ENCODE results near the gene USP6NL. TPM values are rescaled to one million over a fixed set of nuclear protein-coding genes. Genes with fewer than 3 reads are reported as not detected.

Gene USP6NL
- total RNA-seq, 1 experiment from 2014 or later: 13.0 TPM

GRCh38 chr10:11441151-11441535, 170.3 kb downstream of the USP6NL start:
- H3K4me1 ChIP-seq (ENCODE audit: insufficient read depth, low read length): no peaks in the 10 kb centered on the region
- no peak overlapping the region for H3K27ac ChIP-seq (ENCODE audit: low read length)
- intact Hi-C loops (cut with micrococcal nuclease): no loop called here
- H2AFZ ChIP-seq (ENCODE audit: low read length): no peak overlapping the region
- H3K9me2 ChIP-seq (replicated peaks; ENCODE audit: low read length): no peaks in the 10 kb centered on the region
- ChIA-PET POLR2A (ENCODE audit: unreplicated experiment) (no interaction called here), CTCF (no interaction called here)
- H3K36me3 ChIP-seq (ENCODE audit: low read depth, low read length): no peaks in the 10 kb centered on the region
- no peak overlapping the region for H3K9ac ChIP-seq (ENCODE audit: low read length)
- no TSS peak for BruUV-seq (replicated peaks)
- ATAC-seq (no peak), DNase-seq (no peak)
- no peaks in the 10 kb centered on the region for H4K20me1 ChIP-seq (ENCODE audit: low read length)
- H3K27me3 ChIP-seq (ENCODE audit: low read length): peaks cover 30% of the 10 kb centered on the region
- H3K4me3 ChIP-seq (ENCODE audit: low read length): no peak overlapping the region
- no peaks in the 10 kb centered on the region for H3K79me2 ChIP-seq (ENCODE audit: low read length)
- TF ChIP-seq EZH2phosphoT487 (IDR thresholded peaks at IDR 0.05; ENCODE audit: borderline replicate concordance, low read length): no peak
- TF ChIP-seq EZH2 (IDR thresholded peaks at IDR 0.05; ENCODE audit: low read length, unreplicated experiment): no peak
- TF ChIP-seq CTCF (conservative IDR thresholded peaks at IDR 0.05; ENCODE audit: low read depth, low read length): no peak
- no peaks in the 10 kb centered on the region for H3K9me3 ChIP-seq (ENCODE audit: low read length)
- no peak overlapping the region for H3K4me2 ChIP-seq (ENCODE audit: low read length)
- no peaks in the 10 kb centered on the region for H3F3A ChIP-seq (ENCODE audit: low read length, unreplicated experiment)

- H3K9ac ChIP-seq (ENCODE audit: low read length): no peak overlapping the region
- CTCF ChIA-PET: no interaction called here
- no peaks in the 10 kb centered on the region for H3K36me3 ChIP-seq (ENCODE audit: low read depth, low read length)
- H3K79me2 ChIP-seq (ENCODE audit: low read length): no peaks in the 10 kb centered on the region
- intact Hi-C loops (cut with micrococcal nuclease): no loop called here
- no peaks in the 10 kb centered on the region for H3K4me1 ChIP-seq (ENCODE audit: insufficient read depth, low read length)
- POLR2A ChIA-PET (ENCODE audit: unreplicated experiment): no interaction called here
- no peaks in the 10 kb centered on the region for H3F3A ChIP-seq (ENCODE audit: low read length, unreplicated experiment)
- BruUV-seq (replicated peaks): no TSS peak
- no peaks in the 10 kb centered on the region for H3K9me3 ChIP-seq (ENCODE audit: low read length)
- H3K27me3 ChIP-seq (ENCODE audit: low read length): peaks cover 33% of the 10 kb centered on the region
- no peak overlapping the region for H3K27ac ChIP-seq (ENCODE audit: low read length)
- TF ChIP-seq EZH2 (IDR thresholded peaks at IDR 0.05; ENCODE audit: low read length, unreplicated experiment): no peak
- no peak for TF ChIP-seq CTCF (conservative IDR thresholded peaks at IDR 0.05; ENCODE audit: low read depth, low read length)
- no peak for TF ChIP-seq EZH2phosphoT487 (IDR thresholded peaks at IDR 0.05; ENCODE audit: borderline replicate concordance, low read length)
- DNase-seq (no peak), ATAC-seq (no peak)
- no peaks in the 10 kb centered on the region for H3K9me2 ChIP-seq (replicated peaks; ENCODE audit: low read length)
- no peaks in the 10 kb centered on the region for H4K20me1 ChIP-seq (ENCODE audit: low read length)
- H3K4me3 ChIP-seq (ENCODE audit: low read length): no peak overlapping the region
- no peak overlapping the region for H3K4me2 ChIP-seq (ENCODE audit: low read length)
- H2AFZ ChIP-seq (ENCODE audit: low read length): no peak overlapping the region
Observed at GRCh38 chr10:11440250-11441150, 170.9 kb downstream of the USP6NL start.

DNA sequence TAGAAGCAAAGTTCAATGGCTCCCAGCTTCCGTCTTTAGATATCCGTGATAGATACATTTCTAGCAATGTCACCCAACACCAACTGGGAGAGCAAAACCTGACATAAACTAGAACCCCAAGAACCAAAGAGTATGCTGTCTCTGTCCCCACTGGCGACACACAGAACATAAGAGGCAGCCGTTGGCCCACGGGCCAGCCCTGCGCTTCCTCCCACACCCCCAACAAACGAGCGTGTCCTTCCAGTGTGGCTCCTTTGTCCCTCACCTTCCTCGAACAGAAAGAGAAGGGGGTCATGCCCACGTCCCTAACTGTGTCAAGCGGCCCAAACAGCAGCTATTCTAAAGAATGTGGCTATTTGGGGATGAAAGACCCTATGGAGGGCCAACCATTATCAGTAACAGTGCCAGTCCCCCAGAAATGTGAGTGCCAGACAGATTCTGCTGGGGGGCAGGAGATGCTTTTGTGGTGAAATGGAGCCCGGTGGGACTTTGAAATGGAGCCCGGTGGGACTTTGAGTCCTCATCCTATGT, 171.9 kb downstream of the USP6NL start:
- Histone ChIP-seq H3K27me3 (ENCODE audit: low read length) (peaks cover 33% of the 10 kb centered on the region), H3K4me2 (ENCODE audit: low read length) (no peak overlapping the region), H3K9me3 (ENCODE audit: low read length) (no peaks in the 10 kb centered on the region), H3K27ac (ENCODE audit: low read length) (no peak overlapping the region), H3K9ac (ENCODE audit: low read length) (no peak overlapping the region), H3K4me3 (ENCODE audit: low read length) (no peak overlapping the region), H3F3A (ENCODE audit: low read length, unreplicated experiment) (no peaks in the 10 kb centered on the region), H3K9me2 (replicated peaks; ENCODE audit: low read length) (no peaks in the 10 kb centered on the region), H3K36me3 (ENCODE audit: low read depth, low read length) (no peaks in the 10 kb centered on the region), H4K20me1 (ENCODE audit: low read length) (no peaks in the 10 kb centered on the region), H3K79me2 (ENCODE audit: low read length) (no peaks in the 10 kb centered on the region), H3K4me1 (ENCODE audit: insufficient read depth, low read length) (no peaks in the 10 kb centered on the region), H2AFZ (ENCODE audit: low read length) (no peak overlapping the region)
- DNase-seq (no peak), ATAC-seq (no peak)
- intact Hi-C loops (cut with micrococcal nuclease): no loop called here
- POLR2A ChIA-PET (ENCODE audit: unreplicated experiment): no interaction called here
- BruUV-seq (replicated peaks): no TSS peak
- CTCF ChIA-PET: no interaction called here
- no peak for TF ChIP-seq EZH2phosphoT487 (IDR thresholded peaks at IDR 0.05; ENCODE audit: borderline replicate concordance, low read length)
- no peak for TF ChIP-seq EZH2 (IDR thresholded peaks at IDR 0.05; ENCODE audit: low read length, unreplicated experiment)
- TF ChIP-seq CTCF (conservative IDR thresholded peaks at IDR 0.05; ENCODE audit: low read depth, low read length): no peak

Measured in PC-3 (cell line).